ENCODE results near the gene C2CD2.

DNA sequence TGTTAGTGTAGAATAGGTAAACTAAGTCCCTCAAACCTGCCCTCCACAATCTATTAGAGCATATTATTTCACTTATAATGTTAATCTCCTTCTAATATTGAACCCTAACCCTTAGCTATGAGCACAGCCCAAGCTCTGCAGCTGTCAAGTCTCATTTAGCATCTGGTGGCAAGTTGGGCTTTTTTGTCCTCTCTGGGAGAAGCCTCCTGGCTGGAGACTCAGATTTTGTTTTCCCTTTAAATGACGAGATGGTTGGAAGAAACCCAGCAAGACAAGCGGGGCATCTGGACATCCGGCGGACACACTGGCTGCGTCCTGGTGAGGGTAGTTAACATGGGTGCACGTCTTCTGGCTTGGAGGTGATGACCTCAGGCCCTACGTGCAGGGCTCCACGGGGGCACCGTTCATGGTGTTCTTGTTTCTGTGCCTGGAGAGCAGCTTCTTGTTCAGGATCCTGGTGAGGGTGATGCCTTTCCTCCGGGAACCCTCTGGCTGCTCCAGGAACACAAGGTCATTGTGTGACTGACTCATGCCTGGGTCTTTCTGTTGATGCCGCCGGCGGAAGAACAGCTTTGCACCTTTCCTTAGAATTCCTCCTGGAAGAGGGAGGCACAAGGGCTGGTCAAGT, 65.0 kb downstream of the C2CD2 start:
- TF ChIP-seq, protein P1, sequence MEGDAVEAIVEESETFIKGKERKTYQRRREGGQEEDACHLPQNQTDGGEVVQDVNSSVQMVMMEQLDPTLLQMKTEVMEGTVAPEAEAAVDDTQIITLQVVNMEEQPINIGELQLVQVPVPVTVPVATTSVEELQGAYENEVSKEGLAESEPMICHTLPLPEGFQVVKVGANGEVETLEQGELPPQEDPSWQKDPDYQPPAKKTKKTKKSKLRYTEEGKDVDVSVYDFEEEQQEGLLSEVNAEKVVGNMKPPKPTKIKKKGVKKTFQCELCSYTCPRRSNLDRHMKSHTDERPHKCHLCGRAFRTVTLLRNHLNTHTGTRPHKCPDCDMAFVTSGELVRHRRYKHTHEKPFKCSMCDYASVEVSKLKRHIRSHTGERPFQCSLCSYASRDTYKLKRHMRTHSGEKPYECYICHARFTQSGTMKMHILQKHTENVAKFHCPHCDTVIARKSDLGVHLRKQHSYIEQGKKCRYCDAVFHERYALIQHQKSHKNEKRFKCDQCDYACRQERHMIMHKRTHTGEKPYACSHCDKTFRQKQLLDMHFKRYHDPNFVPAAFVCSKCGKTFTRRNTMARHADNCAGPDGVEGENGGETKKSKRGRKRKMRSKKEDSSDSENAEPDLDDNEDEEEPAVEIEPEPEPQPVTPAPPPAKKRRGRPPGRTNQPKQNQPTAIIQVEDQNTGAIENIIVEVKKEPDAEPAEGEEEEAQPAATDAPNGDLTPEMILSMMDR (IDR thresholded peaks at IDR 0.05), result no peak
- TF ChIP-seq EP300 (IDR thresholded peaks at IDR 0.05), result no peak
- no peak for TF ChIP-seq POLR2A (IDR thresholded peaks at IDR 0.05)
